Mesodermal cell (in vitro differentiated cells): ENCODE results near the gene EPHX1.

Experiments used
- H3K27ac ChIP-seq: 2 replicates; pipeline ENCODE4 v1.7.0; 2013; ENCODE audit warnings: mild to moderate bottlenecking, low read depth, low read length, moderate library complexity; ENCODE audit not compliant: severe bottlenecking
- H3K36me3 ChIP-seq: 2 replicates; pipeline ENCODE4 v1.7.1; 2013; ENCODE audit warnings: mild to moderate bottlenecking, low read length, moderate library complexity; ENCODE audit not compliant: control insufficient read depth, insufficient read depth
- H3K4me1 ChIP-seq: one replicate; pipeline ENCODE4 v1.7.1; 2013; ENCODE audit warnings: mild to moderate bottlenecking, low read length; ENCODE audit not compliant: insufficient read depth, control insufficient read depth, poor library complexity, severe bottlenecking
- H3K4me3 ChIP-seq: 2 replicates; pipeline ENCODE4 v1.7.0; 2013; ENCODE audit warnings: low read length, control low read depth, mild to moderate bottlenecking; ENCODE audit not compliant: insufficient read depth, poor library complexity, severe bottlenecking; ENCODE audit errors: extremely low read depth
- H3K9me3 ChIP-seq: 2 replicates; pipeline ENCODE4 v1.7.1; 2013; ENCODE audit warnings: mild to moderate bottlenecking, low read length, moderate library complexity; ENCODE audit not compliant: control insufficient read depth
- WGBS, 2 experiments: methylation state at CpG; one replicate each; pipeline ENCODE4 v1.1.5; 2013; ENCODE audit warnings: missing lambda C conversion rate in 2 of 2; ENCODE audit not compliant: insufficient coverage in 2 of 2; 5-methylcytosine and 5-hydroxymethylcytosine counted together

Gene EPHX1

GRCh38 chr1:225852413-225853124 lies 42.6 kb downstream of the EPHX1 start:
- Histone ChIP-seq H3K36me3 (peaks cover 21% of the 10 kb centered on the region), H3K4me3 (no peak overlapping the region)
- WGBS, 2 experiments: 95 to 99% methylated on average over 8 to 9 of the region's 13 CpGs

DNA sequence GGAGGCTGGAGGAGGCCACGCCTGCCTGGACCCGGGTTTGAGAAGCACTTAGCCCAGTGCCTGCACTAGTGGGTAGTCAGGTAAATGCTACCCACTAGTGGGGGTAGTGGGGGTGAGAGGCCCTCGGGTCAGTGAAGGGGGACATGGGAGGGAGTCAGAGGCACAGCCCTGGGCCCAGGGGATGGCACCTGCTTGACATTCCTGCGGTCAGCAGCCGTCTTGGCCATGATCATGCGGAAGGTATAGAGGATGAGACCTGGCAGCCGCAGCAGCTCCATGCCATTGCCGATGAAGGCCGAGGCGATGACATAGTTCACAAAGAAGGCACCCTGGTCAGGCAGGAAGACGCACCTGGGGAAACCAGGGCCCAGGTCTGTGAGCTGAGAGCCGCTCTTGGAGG lies 43.5 kb downstream of the EPHX1 start:
- H3K27ac ChIP-seq: no peak overlapping the region
- no peaks in the 10 kb centered on the region for H3K4me1 ChIP-seq
- 94 to 95% methylated on average over 10 of the region's 12 CpGs for WGBS, 2 experiments
- no peaks in the 10 kb centered on the region for H3K9me3 ChIP-seq
- peaks cover 24% of the 10 kb centered on the region for H3K36me3 ChIP-seq
- no peak overlapping the region for H3K4me3 ChIP-seq

More at GRCh38 chr1:225852413-225853124, 42.6 kb downstream of the EPHX1 start:
- no peak overlapping the region for H3K27ac ChIP-seq
- no peaks in the 10 kb centered on the region for H3K9me3 ChIP-seq
- H3K4me1 ChIP-seq: no peaks in the 10 kb centered on the region

- Histone ChIP-seq H3K4me3 (no peak overlapping the region), H3K4me1 (no peaks in the 10 kb centered on the region), H3K36me3 (peaks cover 25% of the 10 kb centered on the region), H3K9me3 (no peaks in the 10 kb centered on the region), H3K27ac (no peak overlapping the region)
- WGBS, 2 experiments: 93 to 94% methylated on average over 3 to 9 of the region's 10 CpGs
Observed at GRCh38 chr1:225855503-225856300, 45.8 kb downstream of the EPHX1 start.

- H3K27ac ChIP-seq: no peak overlapping the region
- H3K4me1 ChIP-seq: no peaks in the 10 kb centered on the region
- WGBS, 2 experiments: 71% methylated on average over 2 to 4 of the region's 7 CpGs
- no peaks in the 10 kb centered on the region for H3K9me3 ChIP-seq
- H3K4me3 ChIP-seq: no peak overlapping the region
- H3K36me3 ChIP-seq: peaks cover 36% of the 10 kb centered on the region
Observed at GRCh38 chr1:225857256-225857655, 47.3 kb downstream of the EPHX1 start.

GRCh38 chr1:225859151-225859550 lies 49.2 kb downstream of the EPHX1 start:
- peaks cover 46% of the 10 kb centered on the region for H3K36me3 ChIP-seq
- no peaks in the 10 kb centered on the region for H3K4me1 ChIP-seq
- H3K4me3 ChIP-seq: no peak overlapping the region
- H3K27ac ChIP-seq: no peak overlapping the region
- H3K9me3 ChIP-seq: no peaks in the 10 kb centered on the region
- whole genome bisulfite sequencing, 2 experiments: 100% methylated on average over 4 of the region's 5 CpGs; no CpG with 5 or more reads in 1 of the 2 experiments

GRCh38 chr1:225860107-225860506 lies 50.2 kb downstream of the EPHX1 start:
- Histone ChIP-seq H3K4me1 (peaks cover 3% of the 10 kb centered on the region), H3K36me3 (peaks cover 44% of the 10 kb centered on the region), H3K9me3 (no peaks in the 10 kb centered on the region), H3K4me3 (no peak overlapping the region), H3K27ac (no peak overlapping the region)
- 93 to 100% methylated on average over 3 to 4 of the region's 5 CpGs for WGBS, 2 experiments

GRCh38 chr1:225860876-225861441 lies 51.0 kb downstream of the EPHX1 start:
- H3K9me3 ChIP-seq: no peaks in the 10 kb centered on the region
- H3K4me1 ChIP-seq: peaks cover 7% of the 10 kb centered on the region
- WGBS, 2 experiments: 87 to 91% methylated on average over 5 of the region's 7 CpGs
- peaks cover 48% of the 10 kb centered on the region for H3K36me3 ChIP-seq
- no peak overlapping the region for H3K4me3 ChIP-seq
- no peak overlapping the region for H3K27ac ChIP-seq

- WGBS, 2 experiments: 87 to 93% methylated on average over 10 to 11 of the region's 13 CpGs
- Histone ChIP-seq H3K27ac (no peak overlapping the region), H3K9me3 (no peaks in the 10 kb centered on the region), H3K4me3 (no peak overlapping the region), H3K36me3 (peaks cover 48% of the 10 kb centered on the region), H3K4me1 (peaks cover 14% of the 10 kb centered on the region)
Observed at GRCh38 chr1:225861834-225862580, 52.1 kb downstream of the EPHX1 start.

- Histone ChIP-seq H3K4me3 (no peak overlapping the region), H3K27ac (no peak overlapping the region), H3K36me3 (peaks cover 50% of the 10 kb centered on the region), H3K9me3 (no peaks in the 10 kb centered on the region), H3K4me1 (peaks cover 14% of the 10 kb centered on the region)
- WGBS, 2 experiments: 92 to 99% methylated on average over 6 to 8 of the region's 13 CpGs
Observed at GRCh38 chr1:225862581-225862950, 52.6 kb downstream of the EPHX1 start.

- no peak overlapping the region for H3K4me3 ChIP-seq
- H3K4me1 ChIP-seq: peaks cover 14% of the 10 kb centered on the region
- no peak overlapping the region for H3K27ac ChIP-seq
- H3K9me3 ChIP-seq: no peaks in the 10 kb centered on the region
- peaks cover 52% of the 10 kb centered on the region for H3K36me3 ChIP-seq
- 93 to 95% methylated on average over 3 to 4 of the region's 5 CpGs for WGBS, 2 experiments
Observed at GRCh38 chr1:225863167-225863566, 53.2 kb downstream of the EPHX1 start.
